Measurements from ENCODE around the gene SYNGR2.

Gene SYNGR2

DNA sequence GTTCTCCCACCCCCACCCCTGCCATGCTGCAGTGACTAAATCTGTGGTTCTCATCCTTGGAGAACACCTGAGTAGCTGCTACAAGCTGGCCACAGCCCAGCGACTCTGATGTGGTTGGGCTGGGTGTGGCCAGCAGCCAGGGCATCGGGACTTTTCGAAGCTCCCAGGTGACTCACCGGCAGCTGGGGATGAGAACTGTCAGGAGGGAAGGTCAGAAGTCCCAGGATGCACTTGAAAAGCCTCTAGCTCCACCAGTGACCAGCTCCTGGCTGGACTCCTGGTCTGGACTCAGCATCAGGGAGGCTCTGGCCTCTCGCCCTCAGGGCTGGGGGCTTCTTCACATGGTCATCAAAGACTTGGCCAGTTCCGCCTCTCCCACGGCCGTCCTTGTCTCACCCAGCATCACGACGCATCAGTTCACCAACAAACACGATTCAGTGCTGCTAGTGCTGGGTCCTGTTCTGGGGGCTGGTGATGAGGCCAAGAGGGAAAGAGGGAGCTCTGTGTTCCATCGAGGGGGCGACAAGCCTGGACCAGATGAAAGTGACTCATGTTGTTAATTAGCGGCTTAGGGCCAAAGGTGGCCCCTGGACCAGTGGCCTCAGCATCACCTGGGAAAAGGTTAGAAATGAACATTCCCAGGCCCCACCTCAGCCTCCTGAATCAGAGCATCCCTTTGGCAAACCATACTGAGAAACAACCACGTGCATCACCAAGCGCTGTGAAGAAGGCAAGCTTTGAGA is 26.1 kb upstream of the SYNGR2 start:
- no peak for DNase-seq (ENCODE audit: insufficient read length, low spot score)
- FAIRE-seq = no peak

DNA sequence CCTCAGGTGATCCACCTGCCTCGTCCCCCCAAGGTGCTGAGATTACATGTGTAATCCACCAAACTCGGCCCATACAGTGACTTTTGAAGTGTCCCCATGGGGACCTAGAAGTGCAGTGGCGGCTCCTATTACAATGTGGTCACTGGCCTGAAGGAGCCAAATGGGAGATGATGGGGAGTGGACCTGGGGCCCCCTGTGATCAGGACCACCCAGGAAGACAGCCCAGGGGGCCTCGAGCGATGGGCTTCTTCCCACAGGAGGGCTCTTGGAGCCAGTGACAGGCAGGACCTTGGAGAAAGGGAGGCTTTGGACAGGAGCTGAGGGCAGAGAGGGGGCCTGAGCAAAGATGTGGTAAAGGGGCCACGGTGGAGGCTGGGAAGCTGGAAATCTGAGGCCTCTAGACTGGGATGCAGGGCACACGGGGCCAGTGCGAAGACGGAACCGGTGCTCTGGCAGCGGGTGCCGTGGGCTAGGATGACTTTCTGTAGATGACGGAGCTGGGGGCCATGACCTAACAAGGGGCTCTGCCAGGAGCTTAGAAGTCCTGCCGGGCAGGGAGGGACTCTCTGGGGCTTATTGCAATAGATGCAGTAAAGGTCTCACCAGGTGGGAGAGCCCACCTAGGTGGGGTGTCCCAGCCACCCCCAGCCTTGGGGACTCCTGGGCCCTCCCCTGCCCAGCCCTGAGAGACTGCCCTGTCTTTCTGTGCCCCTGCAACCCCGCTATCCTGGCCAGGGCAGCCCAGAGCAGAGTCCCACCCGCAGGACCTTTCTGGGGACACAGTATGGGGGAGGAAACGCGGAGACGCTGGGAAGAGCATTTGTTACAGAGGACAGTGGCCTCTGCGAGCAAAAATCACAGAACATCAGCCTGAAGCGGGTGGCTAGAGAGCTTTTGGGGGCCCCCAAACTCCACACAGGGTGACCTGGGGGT is 24.9 kb upstream of the SYNGR2 start:
- no peak for FAIRE-seq
- DNase-seq (ENCODE audit: insufficient read length, low spot score) = no peak

DNA sequence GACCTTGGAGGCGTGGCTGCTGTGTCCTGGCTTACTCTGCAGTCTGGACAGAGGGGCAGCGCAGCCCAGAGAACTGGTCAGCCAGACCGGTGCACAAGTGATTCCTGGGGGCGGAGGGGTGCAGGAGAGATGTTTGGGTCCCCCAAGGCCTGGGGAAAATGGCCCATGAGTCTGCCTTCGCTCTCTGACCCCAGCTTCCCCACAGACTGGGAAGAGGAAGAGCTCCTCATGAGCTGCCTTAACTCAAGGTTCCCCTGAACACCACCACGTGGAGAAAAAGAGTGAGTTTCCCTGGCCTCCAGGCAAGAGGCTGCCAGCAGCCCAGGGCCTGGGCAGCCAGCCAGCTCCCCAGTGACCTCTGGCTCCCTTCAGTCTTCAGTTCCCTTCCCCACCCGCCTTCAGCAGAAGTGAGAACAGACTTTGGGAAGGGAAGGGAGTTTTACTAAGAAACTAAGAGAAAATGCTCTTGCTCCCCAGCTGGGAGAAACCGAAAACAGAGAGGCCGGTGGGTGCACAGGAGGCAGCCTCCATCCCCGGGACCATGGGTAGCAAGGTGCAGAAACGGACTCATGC is 24.1 kb upstream of the SYNGR2 start:
- peak; percentile 72 for FAIRE-seq
- DNase-seq (ENCODE audit: insufficient read length, low spot score) = no peak

DNA sequence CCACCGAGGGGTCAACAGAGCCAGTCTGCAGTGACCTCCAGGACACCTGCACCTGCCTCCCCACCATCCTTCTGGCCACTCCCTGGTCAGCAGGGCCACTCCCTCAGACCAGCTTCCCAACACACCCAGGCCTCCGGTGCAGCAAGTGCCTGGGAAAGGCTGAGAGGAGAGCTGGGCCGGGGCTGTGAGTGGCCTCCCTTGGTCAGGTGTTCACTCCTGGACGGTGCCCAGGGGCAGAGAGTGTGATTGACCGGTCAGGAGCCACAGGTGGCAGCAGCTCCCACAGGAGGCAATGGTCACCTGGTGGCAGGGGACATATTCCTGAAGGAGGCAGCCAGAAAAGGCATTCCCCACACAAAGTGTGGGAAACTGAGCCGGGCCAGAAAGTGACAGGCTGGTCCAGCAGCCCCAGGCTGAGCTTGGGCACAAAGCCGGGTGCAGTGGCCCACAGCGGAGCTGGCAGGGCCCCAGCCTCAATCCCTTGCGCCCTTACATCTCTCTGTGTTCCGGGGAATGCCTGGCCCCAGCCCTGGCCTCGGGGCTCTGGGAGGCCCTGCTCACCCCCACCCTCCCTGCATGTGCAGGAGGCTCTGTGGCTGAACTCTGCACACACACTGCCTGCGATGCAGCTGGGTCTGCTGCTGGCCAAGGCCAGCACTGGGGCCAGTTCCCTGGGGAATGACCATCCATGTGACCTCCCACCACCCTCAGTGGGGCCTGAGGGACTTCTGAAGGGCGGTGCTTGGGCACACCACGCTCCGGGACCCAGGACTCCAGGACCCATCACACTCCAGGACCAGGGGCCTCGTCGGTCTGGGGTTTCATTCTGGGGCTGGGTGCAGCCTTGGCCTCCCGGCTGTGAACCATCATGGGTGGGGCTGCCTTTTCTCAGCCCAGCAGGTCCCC is 23.4 kb upstream of the SYNGR2 start:
- FAIRE-seq = no peak
- DNase-seq (ENCODE audit: insufficient read length, low spot score) = no peak

DNA sequence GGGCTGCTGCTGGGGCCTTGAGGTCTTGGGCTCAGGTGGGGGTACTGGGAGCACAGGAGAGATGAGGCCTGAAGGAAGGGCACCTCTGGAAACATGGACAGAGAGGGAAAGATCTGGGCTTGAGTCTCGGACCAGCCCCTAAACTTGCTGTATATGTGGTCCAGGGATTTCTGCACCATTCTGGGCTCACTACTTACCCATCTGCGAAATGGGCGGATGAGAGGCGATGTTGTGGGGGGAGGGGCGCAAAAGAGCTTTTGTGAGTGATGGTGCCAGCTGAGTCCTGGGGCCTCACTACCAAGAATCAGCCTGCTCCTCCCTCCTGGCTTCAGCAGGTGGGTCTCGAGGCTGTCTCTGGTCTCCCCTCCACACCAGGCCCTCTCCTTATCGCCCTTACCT is 21.9 kb upstream of the SYNGR2 start:
- FAIRE-seq (no peak), DNase-seq (ENCODE audit: insufficient read length, low spot score) (no peak)

DNA sequence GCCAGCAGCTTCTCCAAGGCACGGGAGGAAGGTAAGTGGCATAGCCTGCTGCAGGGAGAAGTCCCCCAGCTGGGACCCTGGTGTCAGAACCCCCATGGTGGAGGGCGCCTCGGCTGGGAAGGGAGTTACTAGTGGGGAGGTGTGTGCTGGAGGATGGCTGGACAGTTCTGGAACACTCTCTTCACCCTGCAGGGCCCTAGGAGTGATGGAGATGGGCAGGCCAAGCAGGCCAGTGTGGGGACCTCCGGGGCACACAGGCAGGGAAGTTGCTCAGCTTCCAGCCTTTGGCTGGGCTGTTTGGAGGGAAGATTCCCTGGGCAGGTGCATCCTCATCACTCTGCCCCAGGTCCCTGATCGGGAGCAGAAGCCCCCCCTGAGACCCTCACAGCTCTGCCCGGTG is 21.5 kb upstream of the SYNGR2 start:
- FAIRE-seq = no peak
- DNase-seq (ENCODE audit: insufficient read length, low spot score) = no peak

DNA sequence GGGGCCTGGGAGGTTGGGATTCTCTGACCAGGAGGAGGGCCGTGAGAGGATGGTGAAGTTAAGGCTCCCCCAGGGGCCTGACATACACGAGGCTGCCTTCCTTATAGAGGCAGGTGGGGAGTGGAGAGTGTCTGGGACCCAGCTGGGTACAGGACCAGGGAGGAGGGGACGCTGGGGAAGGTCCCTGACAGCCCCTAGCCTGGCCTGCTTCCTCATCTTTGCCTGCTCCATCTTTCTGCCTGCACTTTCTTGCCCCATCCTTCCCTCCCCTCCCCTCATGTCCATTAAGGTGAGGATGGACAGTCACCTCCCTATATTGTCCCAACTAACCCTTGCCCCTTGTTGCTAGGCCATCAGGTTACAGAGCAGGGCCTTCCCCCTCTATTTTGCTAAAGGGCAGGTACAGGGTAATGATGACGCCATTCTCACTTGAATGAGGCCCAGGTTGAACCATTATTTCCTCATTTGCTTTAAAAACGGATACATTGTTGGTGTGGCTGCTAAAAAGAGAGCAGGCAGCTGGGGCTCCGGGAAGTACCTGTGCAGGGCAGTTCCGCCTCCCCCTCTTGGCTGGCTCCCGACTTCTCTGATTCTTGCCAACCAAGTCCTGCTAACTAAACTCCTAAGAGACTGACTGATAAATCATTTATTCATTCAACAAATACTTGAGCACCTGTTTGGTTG is 20.9 kb upstream of the SYNGR2 start:
- peak; percentile 90 for FAIRE-seq
- no peak for DNase-seq (ENCODE audit: insufficient read length, low spot score)

DNA sequence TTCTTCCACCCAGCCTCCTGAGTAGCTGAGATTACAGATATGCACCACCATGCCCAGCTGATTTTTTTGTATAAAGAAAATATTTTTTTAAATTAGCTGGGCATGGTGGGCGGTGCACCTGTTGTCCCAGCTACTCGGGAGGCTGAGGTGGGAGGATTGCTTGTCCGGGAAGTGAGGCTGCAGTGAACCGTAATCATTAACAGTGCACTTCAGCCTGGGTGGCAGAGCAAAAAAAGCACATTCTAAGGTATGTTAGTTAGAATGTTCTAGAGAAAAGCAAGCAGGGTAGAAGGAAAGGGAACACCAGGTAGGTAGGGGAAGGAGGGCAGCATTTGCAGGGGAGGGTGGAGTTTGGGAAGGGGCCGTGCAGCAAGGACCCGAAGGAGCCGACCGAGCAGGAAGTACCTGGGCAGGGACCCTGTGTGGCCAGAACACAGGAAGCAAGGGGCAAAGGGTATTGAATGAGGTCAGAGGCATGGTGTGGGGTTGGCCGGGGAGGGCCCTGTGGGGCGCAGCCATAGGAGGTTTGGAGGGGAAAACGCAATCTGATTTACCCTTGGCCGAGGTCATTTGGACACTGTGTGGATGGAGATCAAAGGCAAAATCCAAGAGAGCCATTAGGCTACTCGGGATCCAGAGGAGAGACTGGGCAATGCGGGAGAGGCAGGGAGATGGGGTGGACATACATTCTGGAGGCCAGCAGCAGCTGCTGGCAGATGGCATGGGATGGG is 19.9 kb upstream of the SYNGR2 start:
- FAIRE-seq (peak; percentile 70), DNase-seq (ENCODE audit: insufficient read length, low spot score) (no peak)

DNA sequence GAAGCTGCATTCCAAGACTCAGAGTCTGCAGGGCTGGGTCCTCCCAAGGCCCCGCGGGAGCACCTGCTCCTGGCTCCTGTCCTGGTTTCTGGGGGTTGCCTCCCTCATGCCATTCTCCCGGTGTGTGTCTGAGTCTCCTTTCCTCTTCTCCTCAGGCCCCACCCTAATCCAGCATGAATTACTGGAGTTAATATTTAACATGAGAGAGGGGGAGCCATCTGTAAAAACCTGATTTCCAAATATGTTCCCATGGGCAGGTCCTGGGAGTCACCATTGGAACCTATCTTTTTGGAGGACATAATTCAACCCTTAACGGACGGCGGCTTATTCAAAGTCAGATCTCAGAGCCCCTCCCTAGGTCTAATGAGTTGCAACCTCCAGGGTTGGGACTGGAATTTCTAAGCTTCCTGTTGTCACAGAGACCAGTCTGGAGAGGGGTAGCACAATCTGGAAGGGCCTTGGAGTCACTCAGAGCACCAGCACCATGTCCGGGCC is 16.8 kb upstream of the SYNGR2 start:
- FAIRE-seq = peak; percentile 59
- no peak for DNase-seq (ENCODE audit: insufficient read length, low spot score)

DNA sequence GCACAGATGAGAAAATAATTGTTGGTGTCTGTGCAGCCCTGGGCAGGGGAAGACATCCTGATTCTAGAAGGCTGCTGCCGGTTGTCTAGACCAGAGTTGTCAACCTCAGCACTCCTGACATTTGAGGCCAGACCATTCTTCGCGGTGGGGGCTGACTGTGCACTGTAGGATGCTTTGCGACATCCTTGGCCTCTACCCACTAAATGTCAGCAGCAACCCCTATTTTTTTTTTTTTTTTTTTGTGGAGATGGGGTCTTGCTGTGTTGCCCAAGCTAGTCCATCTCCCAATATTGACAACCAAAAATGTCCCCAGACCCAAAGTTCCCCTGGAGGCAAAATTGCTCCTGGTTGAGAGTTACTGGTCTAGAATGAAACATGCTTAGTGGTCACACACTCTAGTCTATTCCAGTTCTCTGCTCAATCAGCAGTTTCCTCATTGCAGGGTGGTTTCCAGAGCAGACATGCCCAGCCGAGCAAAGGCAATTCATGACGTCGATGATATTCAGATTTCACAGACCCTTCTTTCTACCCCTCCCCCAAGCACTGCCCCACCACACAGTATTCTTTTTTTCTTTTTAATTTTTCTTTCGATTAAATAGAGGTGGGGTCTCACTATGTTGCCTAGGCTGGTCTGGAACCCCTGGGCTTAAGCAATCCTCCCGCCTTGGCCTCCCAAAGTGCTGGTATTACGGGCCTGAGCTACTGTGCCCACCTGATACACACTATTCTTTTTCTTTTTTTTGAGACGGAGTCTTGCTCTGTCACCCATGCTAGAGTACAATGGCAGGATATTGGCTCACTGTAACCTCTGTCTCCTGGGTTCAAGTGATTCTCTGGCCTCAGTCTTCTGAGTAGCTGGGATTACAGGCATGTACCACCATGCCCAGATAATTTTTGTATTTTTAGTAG is 13.2 kb upstream of the SYNGR2 start:
- no peak for DNase-seq (ENCODE audit: insufficient read length, low spot score)
- FAIRE-seq = peak; percentile 95

DNA sequence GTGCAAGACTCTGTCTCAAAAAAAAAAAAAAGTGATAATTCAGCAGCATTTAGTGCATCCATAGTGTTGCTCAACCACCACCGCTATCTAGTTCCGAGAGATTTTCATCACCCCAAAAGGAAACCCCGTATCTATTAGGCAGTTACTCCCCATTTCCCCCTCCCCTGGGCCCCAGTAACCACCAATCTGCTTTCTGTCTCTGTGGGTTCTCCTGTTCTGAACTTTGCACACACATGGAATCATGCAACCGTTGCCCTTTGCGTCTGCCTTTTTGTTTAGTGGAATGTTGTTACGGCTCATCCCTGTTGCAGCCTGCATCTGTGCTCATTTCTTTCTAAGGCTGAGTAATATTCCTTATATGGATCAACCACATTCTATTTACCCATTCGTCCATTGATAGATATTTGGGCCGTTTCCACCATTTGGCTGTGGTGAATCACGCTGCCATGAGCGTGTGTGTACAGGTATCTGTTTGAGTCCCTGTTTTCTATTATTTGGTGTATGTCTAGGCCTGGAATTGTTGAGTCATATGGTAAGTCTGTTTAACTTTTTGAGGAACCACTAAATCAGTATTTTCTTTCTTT is 8.7 kb upstream of the SYNGR2 start:
- DNase-seq (ENCODE audit: insufficient read length, low spot score) (no peak), FAIRE-seq (peak; percentile 98)

DNA sequence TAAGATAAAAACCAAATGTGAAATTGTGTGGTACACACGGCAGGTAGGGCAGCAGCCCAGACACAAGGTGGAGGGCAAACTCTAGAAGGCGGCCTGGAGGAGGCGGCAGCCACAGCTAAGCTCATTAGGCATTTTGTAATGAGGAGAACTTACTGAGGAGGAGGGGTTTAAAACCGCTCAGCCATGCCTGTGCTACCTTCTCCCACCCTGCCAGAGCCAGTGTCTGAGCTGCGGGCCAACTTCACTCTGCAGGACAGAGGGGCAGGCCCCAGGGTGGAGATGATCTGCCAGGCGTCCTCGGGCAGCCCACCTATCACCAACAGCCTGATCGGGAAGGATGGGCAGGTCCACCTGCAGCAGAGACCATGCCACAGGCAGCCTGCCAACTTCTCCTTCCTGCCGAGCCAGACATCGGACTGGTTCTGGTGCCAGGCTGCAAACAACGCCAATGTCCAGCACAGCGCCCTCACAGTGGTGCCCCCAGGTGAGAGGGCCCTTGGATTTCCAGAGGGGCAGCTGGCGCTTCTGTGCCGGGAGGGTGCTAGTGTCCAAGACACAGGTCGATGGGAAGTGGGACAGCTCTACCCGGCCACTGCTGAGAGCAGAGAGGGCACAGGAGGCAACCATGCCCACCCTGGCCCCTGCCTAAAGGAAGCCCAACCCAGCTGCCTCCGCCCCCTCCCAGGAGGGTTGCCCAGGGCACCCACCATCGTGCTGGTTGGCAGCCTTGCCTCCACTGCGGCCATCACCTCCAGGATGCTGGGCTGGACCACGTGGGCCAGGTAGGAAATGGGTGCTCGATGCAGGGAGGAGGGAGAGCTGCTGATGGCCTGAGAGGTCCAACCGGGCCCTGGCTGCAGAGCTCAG is 4.3 kb upstream of the SYNGR2 start:
- DNase-seq (ENCODE audit: insufficient read length, low spot score) = no peak
- no peak for FAIRE-seq

DNA sequence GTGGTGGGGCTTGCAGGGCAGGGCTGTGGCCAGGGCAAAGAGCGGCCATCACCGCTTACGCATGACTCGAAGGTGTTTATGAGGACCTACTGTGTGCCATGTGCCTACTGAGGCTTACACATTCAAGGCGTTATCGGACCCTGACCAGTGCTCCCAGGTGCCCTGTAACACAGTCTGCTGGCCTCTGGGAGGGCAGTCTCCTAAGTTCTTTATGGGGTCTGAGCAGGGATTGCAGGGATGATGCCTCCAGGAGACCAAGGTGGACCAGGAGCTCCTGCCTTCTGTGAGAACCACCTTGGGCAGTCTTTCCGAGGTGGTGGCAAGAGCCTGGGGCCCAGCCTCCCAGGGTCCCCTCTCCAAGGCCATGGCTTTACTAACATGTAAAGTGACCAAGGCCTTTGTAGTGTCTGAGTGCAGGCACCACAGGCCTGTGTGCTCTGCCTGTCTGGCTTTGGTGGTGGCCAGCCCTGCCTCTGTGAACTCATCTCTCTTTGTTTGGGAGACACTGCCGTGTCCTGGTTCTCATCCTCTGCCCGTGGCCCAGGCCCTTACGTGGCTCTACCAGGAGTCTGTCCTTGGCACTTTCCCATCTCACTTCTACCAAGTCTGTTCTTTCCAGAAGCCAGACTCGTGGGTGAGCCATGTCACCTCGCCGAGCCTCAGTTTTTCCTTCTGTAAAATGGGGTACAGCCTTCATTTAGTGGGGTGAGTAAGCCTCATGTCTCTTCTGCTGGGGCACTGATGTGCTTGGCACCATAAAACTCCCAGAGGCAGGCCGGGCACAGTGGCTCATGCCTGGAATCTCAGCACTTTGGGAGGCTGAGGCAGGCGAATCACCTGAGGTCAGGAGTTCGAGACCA is 3.4 kb upstream of the SYNGR2 start:
- FAIRE-seq = no peak
- DNase-seq (ENCODE audit: insufficient read length, low spot score) = no peak

DNA sequence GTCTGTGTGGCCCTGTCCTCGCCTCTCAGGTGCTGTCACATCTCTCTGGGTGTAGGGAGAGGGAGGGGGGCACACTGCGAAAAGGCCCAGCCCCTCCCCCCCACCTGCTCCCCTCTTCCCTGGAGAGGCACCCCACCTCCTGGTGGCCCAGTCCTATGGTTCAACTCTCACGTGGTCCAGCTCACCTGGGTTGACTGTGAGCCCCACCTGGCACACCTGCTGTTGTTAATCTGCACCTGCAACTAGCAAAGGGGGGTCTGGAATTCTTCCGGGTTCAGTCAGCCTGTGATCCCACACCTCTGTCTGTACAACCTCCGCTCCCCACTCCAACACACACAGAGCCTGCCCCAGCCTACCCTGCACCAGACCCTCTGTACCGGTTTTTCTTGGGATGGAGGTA is 2.0 kb upstream of the SYNGR2 start:
- FAIRE-seq (no peak), DNase-seq (ENCODE audit: insufficient read length, low spot score) (no peak)

DNA sequence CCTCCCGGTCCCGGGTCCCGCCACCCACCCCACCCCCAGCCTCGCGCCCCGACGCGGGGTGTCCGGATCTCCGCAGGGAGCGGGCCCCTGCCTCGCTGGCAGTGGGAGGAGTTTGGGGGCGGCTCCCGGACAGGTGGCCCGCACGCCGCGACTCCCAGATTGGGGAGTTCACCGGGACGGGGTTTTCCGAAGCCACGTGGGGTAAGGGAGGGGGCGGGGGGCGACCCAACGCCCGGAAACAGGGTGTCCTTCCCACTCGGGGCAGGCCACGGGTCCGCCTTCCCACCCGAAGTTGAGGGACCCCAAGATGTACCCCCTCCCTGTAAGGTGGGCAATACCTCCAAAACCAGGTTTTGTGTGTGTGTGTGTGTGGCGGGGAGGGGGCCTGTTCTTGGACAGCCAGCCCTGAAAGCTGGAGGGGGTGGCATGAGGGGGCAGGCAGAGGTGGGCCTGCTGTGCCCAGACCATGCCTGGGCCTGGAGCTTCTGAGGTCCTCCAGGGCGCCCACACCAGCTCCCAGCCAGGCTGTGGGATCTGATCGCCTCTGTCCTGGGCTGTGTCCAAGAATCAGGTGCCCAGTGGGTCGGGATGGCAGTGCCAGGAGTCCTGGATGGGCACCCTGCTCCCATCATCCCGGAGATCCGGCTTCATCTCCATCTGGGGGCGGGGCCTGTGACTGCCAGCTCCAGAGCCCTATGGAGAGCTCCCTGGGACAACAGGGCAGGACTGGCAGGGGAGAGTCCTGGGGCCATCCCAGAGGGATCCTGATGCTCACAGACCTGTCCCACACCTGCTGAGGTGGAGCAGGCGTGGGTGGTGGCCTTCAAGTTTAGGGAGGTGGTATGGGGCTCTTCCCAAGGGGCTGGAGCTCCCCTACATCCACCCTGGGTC is 767 bp downstream of the SYNGR2 start:
- peak; percentile 73 for FAIRE-seq
- DNase-seq (ENCODE audit: insufficient read length, low spot score) = no peak

All from GM19239 (cell line).